HG02588 (cell line): Measurements from ENCODE around the gene ETV7.
A peak's percentile ranks its signal among the peaks of the same experiment; 100 is the strongest.
"Not testable (repeated sequence)": the region's sequence is repeated elsewhere in the genome, so short reads cannot be mapped to it uniquely, and the experiment has no call there.

Experiments
- ATAC-seq: cut with Tn5 transposase; IDR thresholded peaks from one replicate; pipeline ENCODE4 v1.9.1; 2021; ENCODE audit warnings: mild to moderate bottlenecking, moderate library complexity; ENCODE audit not compliant: unreplicated experiment

The ETV7 gene

DNA sequence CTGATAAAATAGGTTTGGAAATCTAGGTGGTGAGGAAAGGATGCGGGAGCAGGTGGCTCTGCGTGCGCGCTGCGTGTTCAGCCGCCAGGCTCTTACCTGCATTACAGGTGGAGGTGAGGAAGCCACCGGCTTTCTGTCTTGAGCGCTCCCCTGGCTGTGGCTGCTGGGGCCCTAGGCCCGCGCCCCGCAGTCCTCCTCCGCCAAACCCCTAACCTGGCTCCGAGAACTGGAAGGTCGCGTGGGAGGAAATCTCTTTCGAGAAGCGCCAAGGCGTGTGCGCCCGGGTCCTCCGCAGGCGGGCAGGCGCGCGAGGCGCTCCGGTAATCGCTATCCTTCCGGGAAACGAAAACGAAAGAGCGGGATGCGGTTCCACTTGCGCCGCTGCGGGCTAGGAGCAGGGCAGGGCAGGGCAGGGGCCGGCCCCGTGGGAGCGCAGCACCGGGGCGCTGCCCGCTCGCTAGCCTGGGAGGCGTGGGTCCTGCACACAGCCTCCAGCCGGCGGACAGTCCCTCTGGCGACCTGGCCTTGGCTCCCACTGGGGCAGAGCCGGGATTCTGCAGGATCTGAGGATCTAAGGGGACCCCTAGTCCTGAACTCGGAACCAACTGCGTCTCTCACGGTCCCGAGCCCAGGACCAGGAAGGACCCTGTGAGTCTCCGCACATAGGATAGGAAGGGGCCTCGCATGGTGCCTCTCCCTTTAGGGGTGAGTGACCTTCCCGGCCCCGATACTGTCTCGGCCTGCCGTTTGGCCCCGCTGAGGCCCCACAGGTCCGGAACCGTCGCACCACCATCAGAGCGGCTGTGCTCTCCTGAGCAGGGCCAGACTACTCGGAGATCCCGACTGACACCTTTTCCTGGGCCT is at the start of gene ETV7:
ETV7 (minus strand) TSS at position 230 of the 864 bp plus-strand sequence; CDS start at position 102, 128 bp downstream.
- no peak for ATAC-seq

DNA sequence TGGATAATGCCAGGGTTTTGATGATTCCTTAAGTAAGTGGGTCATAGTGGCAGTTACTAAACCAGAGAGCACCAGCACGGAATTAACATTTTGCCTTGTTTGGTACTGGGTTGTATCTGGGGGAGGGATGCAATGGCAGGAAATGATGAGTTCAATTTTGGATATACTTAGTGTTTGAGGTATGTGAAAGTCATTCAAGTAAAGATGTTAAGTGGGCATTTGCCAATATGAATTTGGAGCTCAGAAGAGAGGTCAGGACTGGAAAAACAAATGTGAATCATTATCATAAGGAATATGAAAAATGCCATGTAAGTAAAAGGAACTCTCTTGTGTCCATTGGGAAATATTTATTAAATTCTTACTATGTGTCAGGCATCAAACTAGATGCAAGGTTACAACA is 49.0 kb upstream of the ETV7 start:
- ATAC-seq: no peak

DNA sequence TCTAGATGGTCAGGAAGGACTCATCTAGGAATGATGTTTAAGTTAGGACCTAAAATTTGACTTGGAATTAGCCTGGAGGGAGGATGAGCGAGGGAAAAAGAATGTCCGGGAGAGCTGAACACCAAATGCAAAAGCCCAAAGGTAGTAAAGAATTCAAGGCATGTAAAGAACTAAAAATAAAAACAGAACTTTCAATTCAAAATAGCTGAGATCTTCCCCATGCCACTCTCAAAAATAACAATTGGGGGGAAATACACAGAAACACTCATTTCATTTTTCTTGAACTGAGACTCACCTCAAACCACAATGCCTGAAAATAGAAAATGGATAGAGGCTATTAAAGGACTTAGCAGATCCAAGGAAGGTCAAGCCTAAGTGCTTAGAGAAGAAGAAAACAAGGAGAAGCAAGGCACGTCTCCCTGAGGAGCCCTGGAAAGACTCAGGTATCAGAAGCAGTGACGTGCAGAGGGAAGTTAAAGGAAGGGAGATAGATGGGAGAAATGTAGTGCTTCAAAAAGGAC is 44.7 kb upstream of the ETV7 start:
- no peak for ATAC-seq

DNA sequence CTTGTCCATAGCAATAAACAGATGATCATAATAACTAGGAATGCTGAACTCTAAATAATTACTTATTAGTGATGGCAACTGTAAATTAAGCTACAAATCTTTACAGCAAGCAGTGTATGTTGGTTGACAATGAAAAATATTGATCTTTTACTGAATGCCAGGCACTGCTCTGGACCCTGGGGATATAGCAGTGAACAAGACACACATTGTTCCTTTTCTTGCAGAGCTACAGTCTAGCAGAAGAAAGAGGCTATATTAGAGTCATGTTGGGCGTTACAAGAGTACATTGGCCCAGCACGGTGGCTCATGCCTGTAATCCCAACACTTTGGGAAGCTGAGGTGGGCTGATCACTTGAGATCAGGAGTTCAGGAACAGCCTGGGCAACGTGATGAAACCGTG is 43.7 kb upstream of the ETV7 start:
- ATAC-seq: no peak

DNA sequence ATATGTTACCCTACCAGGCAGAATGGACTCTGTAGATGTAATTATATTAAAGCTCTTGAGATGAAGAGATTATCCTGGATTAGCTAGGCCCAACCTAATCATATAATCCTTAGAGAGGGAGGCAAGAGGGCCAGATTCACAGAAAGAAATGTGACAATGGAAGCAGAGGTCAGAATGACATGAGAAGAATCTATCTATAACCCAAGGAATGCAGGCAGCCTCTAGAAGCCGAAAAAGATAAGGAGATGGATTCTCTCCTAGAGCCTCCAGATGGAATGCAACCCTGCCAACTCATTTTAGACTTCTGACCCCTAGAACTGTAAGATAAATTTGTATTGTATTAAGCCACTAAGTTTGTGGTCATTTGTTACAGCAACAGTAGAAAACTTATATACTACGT is 42.9 kb upstream of the ETV7 start:
- no peak for ATAC-seq

DNA sequence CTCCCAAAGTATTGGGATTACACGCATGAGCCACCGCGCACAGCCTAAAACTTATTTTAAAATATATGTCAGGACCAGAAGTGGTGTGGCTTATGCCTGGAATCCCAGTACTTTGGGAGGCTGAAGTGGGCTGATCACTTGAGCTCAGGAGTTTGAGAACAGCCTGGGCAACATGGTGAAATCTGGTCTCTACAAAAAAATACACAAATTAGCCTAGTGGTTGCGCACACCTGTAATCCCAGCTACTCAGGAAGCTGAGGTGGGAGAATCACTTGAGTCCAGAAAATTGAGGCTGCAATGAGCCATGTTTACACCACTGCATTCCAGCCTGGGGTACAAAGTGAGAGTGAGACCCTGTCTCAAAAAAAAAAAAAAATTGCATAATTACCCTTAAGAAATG is 41.4 kb upstream of the ETV7 start:
- ATAC-seq: no peak

DNA sequence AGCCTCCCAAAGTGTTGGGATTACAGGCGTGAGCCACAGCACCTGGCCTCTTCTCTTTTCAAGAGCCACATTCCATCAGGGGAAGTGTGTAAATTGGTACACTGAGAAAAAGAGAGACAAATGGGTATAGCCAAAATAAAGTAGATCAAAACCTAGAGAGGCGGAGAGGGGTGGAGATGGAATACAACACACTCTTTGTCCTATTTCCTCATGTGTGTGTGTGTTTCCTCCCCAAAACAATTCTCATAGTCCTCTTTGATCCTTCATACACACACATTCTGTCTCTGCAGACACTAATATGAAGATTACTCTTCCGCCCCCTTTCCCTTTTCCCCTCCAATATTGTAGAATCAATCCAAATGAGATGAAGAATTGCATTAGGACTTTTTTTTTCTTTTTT is 39.2 kb upstream of the ETV7 start:
- no peak for ATAC-seq

DNA sequence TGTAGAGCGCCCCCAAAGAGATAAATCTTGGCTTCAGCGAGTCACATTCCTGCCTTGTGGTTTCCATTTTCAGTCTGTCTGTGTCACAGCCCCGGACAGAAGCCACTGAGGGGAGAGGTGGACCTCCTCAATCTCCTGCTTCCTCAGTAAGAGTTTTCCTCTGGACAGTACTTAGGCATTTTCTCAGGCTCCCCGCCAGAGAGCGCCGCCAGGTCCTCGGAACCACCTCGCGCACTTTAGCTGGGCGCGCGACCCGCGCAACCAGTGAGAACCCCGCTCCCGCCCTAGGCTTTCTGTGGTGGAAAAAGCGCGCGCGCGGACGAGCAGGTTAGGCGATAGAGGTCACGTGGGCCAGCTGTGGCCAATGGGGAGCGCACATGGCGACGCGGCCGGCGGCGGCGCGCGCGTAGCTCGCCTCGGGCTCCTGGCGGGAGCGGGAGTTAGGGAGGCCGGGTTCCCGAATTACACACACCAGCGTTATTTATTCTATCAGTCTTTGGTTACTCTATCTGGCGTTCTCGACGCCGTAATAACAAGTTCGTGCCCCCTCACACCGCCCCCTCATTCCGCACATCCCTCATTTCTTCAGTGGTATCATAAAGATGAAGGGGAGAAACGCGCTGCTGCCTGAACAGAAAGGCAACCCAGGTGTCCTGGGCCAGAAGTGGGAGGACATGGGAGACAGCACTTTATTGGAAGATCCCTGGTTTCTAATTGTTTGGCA is 35.8 kb upstream of the ETV7 start:
- ATAC-seq: peak; percentile 92

DNA sequence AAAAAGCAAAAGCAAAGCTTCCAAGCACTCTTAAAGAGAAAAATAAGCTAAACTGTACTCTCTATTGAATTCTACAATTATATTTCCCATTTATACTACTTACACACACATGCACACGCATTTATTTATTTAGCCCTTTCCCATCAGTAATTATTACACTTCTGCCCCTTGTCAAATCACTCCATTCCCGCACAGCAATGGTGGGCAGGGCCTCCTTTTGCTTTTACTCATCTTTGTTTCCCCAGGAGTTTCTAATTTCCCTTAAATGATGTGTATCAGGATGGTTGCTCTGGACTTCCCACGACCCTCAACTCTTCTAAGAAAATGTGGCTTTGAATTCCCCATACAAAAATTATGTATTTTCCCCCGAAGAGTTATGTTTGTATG is 35.2 kb upstream of the ETV7 start:
- peak; percentile 7 for ATAC-seq

DNA sequence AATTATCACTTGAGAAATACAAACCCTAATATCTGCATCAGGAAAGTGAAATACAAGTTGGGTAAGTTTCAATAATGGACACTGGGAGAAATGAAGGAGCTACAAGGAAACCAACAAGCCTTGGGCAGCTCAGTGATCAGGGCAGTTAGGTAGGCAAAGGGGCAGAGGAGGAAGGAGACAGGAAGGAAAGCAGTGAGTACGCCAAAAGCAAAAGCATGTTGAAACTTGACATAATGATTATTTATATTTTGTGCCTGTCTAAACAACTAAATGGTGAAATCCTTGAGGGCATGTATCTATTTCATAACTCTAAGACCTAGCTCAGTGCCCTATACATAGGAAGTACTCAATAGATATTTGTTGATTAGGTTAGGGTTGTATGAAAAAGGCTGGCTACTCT is 31.8 kb upstream of the ETV7 start:
- no peak for ATAC-seq

DNA sequence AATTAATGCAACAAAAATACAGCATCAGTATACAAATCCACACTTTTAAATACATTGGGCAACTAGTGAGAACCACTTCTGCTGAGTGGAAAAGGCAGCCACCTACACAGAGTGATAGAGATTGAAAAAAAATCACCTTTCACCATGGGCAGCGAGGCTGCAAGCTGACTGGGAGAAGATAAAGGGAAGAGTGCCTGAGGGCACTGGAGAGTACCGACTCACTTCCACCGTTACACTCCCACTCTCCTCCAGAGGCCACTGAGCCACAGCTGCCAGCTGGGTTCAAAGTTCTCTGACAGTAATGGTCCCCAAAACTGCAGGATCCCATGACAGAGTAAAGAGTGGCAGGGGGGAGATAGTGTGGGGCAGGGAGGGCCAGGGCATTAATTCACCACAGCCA is 31.1 kb upstream of the ETV7 start:
- no peak for ATAC-seq

DNA sequence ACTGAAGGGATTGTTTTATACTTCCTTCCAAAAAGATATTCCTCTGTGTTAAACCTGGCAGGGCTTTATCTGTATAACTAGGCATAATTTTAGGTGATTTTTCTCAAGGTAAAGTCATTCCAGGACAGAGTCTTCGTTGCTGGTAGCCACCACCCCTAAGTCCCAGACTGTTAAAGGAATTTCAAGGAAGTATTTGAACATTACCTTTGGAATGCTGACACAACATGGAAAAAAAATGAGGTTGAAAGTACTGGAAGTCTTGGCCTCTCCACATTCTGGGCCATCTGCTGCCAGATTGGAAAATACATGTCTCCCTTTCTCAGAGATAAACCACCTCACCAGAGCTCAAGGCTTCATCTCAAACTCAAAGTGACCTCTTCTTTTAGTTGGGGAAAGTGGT is 27.0 kb upstream of the ETV7 start:
- ATAC-seq: no peak

DNA sequence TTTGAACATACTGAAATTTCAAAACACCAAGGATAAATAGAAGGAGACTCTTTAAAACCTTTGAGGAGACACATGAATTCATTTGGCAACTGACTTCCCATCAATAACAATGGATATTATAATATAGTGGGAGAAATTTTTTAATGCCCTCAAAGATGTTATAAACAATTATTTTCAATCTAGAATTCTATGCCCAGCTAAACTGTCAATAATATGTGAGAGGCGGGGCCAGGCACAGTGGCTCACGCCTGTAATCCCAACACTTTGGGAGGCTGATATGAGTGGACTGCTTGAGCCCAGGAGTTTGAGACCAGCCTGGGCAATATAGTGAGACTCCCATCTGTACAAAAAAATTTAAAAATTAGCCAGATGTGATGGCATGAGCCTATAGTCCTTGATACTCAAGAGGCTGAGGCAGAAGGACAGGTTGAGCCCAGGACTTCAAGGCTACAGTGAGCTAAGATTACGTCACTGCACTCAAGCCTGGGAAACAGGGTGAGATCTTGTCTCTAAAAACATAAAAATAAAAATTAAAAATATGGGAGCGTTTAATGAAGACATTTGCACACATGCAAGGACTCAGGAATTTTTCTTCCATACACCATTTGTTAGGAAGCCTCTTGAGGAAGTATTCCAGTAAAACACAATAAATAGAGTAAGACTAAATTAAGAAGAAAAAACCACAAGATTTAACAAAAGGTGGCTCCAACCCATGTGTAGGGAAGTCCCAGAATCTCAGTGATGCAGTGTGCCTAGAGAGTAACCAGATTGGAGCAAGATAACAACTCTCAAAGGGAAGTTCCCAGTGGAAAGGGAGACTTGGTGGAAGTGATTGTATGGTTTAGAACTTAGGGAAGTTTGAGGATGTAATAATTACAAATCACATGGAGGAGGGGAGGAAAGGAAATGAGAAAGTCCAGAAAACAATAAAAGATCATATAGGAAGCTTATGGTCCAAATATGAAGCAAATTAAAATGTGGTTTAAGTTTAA is 26.3 kb upstream of the ETV7 start:
- no peak for ATAC-seq

DNA sequence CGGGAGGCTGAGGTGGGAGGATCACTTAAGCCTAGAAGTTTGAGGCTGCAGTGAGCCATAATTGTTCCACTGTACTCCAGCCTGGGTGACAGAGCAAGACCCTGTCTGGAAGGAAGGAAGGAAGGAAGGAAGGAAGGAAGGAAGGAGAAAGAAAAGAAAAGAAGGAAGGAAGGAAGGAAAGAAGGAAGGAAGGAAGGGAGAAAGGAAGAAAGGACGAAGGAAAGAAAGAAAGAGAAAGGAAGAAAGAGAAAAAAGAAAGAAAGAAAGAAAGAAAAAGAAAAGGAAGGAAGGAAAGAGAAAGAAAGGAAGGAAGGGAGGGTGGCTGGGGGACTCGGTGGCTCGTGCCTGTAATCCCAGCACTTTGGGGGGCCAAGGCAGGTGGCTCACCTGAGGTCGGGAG is 22.2 kb upstream of the ETV7 start:
- ATAC-seq: not testable (repeated sequence)

DNA sequence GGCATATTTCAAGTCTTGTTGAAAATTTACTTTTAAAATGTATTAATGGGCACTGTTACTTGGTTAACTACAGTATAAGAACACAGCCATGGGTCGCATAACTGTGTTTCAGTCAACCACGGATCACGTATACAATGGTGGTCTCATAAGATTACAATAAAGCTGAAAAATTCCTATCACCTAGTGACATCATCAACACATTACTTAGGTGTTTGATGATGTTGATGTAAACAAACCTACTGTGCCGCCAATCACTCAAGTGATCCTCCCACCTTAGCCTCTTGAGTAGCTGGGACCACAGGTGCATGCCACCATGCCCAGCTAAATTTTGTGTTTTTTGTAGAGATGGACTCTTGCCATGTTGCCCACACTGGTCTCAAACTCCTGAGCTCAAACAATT is 16.7 kb upstream of the ETV7 start:
- ATAC-seq: no peak

DNA sequence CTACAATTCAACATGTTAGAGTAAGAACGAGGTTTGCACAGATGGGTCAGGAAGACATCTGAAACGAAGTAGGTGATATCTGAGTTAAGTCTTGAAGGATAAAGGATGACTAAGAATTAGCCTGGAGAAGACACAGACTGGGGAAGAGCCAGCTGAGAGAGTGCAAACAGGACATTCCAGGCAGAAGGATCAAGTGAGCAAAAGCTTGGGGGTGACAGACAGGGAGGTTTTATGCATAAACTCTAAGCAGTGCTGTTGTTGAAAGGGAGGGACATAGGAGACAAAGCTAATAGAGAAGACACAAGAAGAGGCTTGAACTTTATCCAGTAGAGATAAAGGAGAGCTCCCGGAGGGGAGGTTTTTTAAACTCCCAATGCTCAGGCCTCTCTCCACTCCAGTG is 15.0 kb upstream of the ETV7 start:
- no peak for ATAC-seq

DNA sequence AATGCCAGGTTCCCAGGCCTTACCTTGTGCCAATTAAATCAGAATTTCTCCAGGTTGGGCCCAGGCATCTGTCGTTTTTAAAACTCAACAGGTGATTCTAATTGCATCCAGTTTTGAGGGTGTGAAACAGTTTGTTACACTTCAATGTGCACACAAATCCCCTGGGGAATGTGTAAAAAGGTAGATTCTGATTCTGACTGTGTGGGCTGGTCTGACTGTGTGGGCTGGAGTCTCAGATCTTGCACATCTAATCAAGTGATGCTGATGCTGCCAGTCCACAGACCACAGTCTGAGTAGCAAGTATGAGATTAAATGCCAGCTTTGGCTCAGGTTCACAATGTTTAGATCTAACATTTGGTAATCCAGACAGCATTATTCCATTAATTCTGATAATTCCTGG is 12.5 kb upstream of the ETV7 start:
- ATAC-seq: no peak

DNA sequence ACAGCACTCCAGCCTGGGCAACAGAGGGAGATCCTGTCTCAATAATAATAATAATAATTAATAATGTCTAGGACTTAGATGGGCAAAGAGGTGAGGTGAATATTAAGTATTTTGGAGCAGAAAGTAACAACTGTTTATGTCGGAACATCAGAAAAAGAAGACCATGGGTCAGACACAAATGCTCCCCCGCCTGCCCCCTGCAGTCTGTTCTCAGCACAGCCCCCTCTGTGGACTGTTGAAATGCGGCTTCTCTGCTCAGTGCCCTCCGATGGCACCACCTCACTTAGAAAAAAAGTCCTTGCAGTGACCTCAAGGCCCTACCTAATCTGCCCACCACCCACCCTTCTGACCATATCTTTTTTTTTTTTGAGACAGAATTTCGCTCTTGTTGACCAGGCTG is 5.2 kb upstream of the ETV7 start:
- no peak for ATAC-seq

DNA sequence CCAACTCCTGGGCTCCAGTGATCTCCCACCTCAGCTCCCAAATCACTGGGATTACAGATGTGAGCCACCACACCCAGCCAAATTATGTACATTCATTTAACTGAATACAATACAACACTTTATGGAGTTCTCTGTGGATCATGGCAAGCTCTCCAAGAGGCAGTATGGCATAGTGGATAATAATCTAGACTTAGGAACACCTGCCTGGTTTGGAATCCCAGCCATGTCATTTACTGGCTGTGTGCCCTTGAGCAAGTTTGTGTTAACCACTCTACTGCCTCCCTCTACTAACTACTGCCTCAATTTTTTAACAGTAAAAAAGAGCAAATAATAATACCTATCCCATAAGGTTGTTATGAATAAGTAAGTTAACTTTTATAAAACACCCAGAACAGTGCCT is 1.9 kb upstream of the ETV7 start:
- ATAC-seq: no peak

DNA sequence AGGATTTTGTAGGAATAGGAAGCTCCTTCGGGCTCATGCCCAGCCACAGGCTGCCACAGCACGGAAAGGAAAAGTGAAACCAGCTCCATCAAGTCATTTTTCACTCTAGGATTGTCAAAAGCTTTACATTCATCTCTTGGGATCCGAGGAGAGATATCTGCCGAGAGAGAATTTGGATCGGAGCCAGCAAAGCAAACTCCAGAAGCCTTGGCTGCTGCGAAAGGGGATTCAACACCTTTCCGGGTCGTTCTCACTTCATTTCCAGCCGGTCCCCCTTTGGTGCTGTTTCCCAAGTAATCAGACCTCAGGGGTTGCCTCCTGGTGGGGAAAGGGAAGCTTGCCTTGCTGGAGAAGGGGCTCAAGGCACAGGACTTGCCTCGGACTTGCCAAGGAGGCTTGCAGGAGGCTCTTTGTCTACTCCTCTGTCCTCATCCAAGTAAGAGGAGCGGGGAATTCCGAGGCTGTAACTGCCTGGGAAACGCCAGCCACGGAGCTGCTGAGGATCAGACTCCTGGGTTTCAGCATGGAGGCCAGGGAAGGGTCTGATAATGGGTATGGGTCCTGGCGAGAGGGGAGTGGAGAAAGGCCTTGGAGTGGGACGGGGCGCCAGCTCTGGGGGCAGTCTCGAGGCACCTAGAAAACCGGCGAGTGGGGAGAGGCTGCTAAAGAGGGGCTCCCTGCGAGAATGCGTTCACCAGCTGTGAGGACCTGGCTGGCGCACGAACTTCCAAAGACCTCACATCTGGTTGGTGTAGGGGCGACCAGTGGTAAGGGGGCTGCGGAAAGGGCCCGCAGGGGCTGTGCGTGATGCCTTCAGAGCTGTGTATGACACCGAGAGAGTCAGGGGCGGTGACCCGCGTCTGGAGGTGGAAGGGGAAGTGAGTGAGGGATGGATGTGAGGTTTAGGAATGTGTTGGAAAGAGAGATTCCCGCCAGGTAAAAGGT is 702 bp downstream of the ETV7 start:
- no peak for ATAC-seq
